GM18526 (cell line): Measurements from ENCODE around the gene NPHP1.

Experiments used
- POLR2A ChIP-seq: IDR thresholded peaks from 3 replicates; pipeline ENCODE4 v1.6.1; 2011; ENCODE audit not compliant: insufficient read length; ENCODE audit errors: extremely low read depth

The NPHP1 gene

GRCh38 chr2:110204408-110205385, at the start of gene NPHP1:
TSS of gene NPHP1 (minus strand) at chr2:110205013. CDS start at chr2:110204968, 45 bp downstream.
- peak; percentile 71 for TF ChIP-seq POLR2A

- no peak for TF ChIP-seq POLR2A
Observed at GRCh38 chr2:110221938-110222337, 17.1 kb upstream of the NPHP1 start.

- no peak for TF ChIP-seq POLR2A
Observed at GRCh38 chr2:110220190-110220564, 15.4 kb upstream of the NPHP1 start.

- no peak for TF ChIP-seq POLR2A
Observed at GRCh38 chr2:110219496-110220189, 14.8 kb upstream of the NPHP1 start.

DNA sequence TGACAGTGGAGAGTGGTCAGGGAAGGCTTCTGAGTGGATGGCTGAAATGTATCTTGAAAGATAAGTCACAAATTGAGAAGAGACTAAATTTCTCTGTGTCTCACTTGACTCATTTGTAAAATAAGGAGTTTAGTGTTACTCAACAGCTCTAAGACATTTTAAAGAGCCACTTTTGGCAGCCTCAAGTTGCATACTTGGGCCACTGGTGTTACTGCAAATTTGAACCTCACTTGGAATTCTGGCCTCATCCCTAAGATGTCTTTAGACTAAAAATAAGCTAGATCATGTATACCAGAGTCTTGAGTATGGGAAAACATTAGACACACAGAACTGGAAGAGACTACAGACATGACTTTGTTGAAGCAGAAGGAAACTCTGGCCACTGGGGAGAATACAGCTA, 12.0 kb upstream of the NPHP1 start:
- TF ChIP-seq POLR2A: no peak

DNA sequence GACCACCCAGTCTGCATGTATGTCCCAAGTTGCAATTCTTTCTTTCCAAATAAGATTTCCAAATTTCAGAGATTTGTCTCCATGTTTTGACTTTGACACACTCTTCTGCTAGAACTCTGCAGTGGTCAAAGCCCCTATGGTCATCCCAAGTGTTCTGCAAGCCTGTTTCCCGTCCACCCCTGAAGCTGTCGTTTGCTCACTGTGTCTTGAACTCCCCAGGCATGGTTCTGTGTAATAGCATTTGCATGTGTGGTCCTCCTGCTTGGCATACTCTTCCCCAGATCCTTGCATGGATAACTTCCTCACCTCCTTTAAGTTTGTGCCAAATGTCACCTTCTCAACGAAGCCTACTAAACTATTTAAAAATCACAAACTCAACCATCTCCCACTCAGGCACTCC, 11.4 kb upstream of the NPHP1 start:
- TF ChIP-seq POLR2A: no peak

DNA sequence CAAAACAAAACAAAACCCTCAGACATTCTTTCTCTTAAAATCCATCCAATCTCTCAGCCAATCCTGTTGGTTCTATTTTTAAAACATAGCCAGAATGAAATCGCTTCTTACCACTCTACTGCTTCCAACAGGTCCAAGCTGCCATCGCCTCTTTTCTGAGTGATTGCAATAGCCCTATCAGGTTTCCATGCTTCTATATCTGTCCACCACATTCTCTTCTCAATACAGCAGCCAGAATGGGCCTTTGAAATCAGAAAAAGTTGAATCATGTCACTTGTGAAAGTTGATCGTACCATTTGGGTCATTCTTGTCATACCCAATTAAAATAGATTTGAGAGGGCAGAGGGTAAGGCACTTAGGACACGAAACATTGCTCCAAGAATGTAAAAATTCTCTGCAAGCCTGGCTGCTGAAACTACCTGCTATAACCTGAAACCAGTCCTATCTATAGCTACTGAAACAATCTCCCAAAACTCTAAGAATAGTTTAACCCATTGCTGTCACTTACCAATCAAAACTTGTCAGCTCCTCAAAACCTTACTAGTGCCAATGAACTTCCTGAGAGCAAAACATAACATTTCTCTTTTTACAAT, 10.8 kb upstream of the NPHP1 start:
- no peak for TF ChIP-seq POLR2A

- no peak for TF ChIP-seq POLR2A
Observed at GRCh38 chr2:110215091-110215490, 10.3 kb upstream of the NPHP1 start.

DNA sequence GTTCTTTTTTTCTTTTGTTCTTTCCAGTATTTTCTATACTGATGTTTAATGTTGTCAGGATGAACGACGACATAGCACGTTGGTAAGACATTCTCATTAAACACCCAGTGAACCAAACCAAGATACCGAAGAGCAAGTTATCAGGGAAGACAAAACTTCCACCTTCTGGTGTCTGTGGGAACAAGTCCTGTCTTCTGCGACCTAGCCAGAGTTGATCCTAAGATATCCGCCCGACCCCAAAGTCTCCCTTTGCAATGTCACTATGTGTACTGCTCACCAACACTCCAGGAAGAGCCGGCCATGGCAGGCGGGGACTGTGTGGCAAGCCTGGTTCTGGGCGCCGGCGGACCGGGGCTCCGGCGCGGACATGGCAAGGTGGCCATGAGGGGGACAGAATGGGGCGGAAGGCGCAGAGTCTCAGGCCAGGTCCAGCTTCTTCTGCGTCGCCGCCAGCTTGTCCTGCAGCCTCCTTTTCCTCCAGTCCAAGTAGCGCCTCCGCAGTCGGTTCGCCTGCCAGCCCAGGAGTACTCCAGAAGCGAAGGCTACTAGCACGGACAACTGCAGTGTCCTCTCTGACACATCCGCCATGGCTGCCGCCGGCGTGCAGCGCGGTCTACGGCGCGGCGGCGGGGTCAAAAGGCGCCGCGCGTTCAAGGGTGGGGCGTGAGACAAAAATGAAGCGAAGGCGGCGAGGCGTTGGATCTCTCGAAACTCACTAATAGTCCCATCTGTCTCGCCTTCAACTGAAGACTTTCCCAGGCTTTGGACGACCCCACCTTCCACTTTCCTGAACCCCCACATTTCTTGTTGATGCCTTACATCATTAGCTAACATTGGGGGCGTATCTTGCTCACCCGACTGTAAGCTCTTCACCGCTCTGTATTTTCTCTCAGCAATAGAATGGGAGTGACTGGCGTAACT, 7.4 kb upstream of the NPHP1 start, which contains the start of gene MTLN:
Gene MTLN, minus strand, starts transcription at position 610 of the 921 bp plus-strand sequence. Its CDS starts 22 bp downstream, at position 588.
- peak; percentile 88 for TF ChIP-seq POLR2A

DNA sequence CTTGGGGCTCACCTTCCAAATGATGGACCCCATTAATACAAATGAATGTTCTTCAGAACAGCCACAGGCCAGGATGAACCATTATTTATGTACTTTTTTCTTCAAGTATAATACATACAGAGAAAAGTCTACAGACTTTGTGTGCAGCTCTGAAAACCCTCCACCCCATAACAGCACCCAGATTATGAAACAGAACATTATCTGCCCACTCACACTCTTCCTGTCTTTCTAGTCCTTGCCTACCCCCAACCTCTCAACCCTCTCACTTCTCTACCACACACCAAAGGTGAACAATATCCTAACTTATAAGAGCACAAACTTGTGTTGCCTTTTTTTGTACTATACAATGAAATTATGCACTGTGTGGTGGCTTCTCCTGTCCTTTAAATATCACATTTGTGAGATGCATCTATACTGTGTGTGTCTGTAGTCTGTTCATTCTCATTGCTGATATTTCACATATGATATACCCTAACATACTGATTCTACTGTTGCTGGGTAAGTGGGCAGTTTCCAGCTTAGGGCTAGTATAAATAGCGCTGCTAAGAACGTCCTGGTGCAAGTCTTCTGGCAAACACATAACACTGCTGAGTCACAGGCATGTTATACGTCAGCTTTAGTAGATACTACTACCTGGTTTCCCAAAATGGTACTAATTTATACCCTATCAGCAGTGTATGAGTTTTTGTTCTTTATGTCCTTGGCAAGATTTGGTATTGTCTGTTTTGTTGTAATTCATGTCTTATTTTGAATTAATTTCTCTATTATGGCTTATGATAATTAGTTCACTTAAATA, 1.0 kb upstream of the NPHP1 start:
- TF ChIP-seq POLR2A: no peak

GRCh38 chr2:110198016-110198415, 6.8 kb downstream of the NPHP1 start:
- no peak for TF ChIP-seq POLR2A

- TF ChIP-seq POLR2A: no peak
Observed at GRCh38 chr2:110197452-110197851, 7.4 kb downstream of the NPHP1 start.

DNA sequence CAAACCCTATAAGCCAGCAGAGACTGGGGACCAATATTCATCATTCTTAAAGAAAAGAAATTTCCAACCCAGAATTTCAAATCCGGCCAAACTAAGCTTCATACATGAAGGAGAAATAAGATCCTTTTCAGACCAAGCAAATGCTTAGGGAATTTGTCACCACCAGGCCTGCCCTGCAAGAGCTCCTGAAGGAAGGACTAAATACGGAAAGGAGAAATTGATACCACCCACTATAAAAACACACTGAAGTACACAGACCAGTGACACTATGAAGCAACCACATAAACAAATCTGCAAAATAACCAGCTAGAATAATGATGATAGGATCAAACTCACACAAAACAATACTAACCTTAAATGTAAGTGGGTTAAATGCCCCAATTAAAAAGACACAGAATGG, 22.4 kb downstream of the NPHP1 start:
- TF ChIP-seq POLR2A: no peak

DNA sequence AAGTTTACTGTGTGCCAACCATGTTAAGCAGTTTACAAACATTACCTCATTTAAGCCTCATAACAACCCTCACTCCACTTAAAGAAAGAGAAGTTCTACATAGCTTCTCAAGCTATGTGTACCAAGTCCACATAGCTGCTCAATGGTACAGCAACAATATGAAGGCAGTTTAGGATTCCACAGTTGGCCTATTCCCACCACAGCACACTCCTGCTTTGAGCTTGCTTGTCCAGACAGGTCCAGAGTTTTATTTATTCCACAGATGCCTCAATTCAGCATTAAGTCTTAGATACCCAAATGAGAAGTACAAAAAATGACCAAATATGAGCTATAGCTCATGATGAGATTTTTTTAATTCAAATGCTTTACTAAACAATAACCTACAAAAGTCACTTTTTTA, 24.8 kb downstream of the NPHP1 start:
- TF ChIP-seq POLR2A: no peak
